ENCODE measurements around the gene RHBG.
"Not testable (repeated sequence)": the region's sequence is repeated elsewhere in the genome, so short reads cannot be mapped to it uniquely, and the experiment has no call there.

The RHBG gene

GRCh38 chr1:156368889-156369684, at the start of gene RHBG:
RHBG (plus strand) TSS chr1:156369211; CDS start chr1:156369250, 39 bp downstream.
- no peak for DNase-seq

- no peak for DNase-seq
These were observed 49.3 kb upstream of the RHBG start for GRCh38 chr1:156319664-156320063.

- DNase-seq = no peak
These were observed 48.5 kb upstream of the RHBG start for GRCh38 chr1:156320560-156320959.

- DNase-seq = not testable (repeated sequence)
These were observed 45.8 kb upstream of the RHBG start for GRCh38 chr1:156323179-156323578.

- DNase-seq = no peak
These were observed 32.8 kb upstream of the RHBG start for GRCh38 chr1:156336242-156336641.

GRCh38 chr1:156337052-156337887, 31.7 kb upstream of the RHBG start:
- no peak for DNase-seq

GRCh38 chr1:156337888-156338179, 31.2 kb upstream of the RHBG start:
- no peak for DNase-seq

- DNase-seq = peak; percentile 99
These were observed 30.6 kb upstream of the RHBG start, which contains the start of the genes CCT3 and TSACC for GRCh38 chr1:156338180-156338976. CCT3 (minus strand) TSS chr1:156338292; CDS start chr1:156338184, 108 bp downstream. TSACC (plus strand) TSS chr1:156338526; CDS start chr1:156339758, 1,232 bp downstream.

GRCh38 chr1:156342166-156342955, 26.6 kb upstream of the RHBG start:
- DNase-seq = no peak

- DNase-seq = no peak
These were observed 24.6 kb upstream of the RHBG start for GRCh38 chr1:156344409-156344808.

- not testable (repeated sequence) for DNase-seq
These were observed 23.0 kb upstream of the RHBG start for GRCh38 chr1:156346035-156346434.

GRCh38 chr1:156346636-156347035, 22.4 kb upstream of the RHBG start:
- DNase-seq = no peak

GRCh38 chr1:156347331-156347730, 21.7 kb upstream of the RHBG start:
- DNase-seq = no peak

- not testable (repeated sequence) for DNase-seq
These were observed 16.5 kb upstream of the RHBG start for GRCh38 chr1:156352481-156352880.

- DNase-seq = no peak
These were observed 12.6 kb upstream of the RHBG start for GRCh38 chr1:156356262-156356874.

GRCh38 chr1:156356875-156357534, 12.0 kb upstream of the RHBG start:
- peak; percentile 61 for DNase-seq

GRCh38 chr1:156357977-156358376, 11.0 kb upstream of the RHBG start:
- no peak for DNase-seq

GRCh38 chr1:156358641-156359040, 10.4 kb upstream of the RHBG start:
- no peak for DNase-seq

- DNase-seq = no peak
These were observed 9.8 kb upstream of the RHBG start for GRCh38 chr1:156359249-156359648.

GRCh38 chr1:156359973-156360372, 9.0 kb upstream of the RHBG start:
- no peak for DNase-seq

GRCh38 chr1:156360534-156360933, 8.5 kb upstream of the RHBG start:
- DNase-seq = no peak

Measured in activated gamma-delta T cell treated with Interleukin-2 at 50 U/mL for 16 hours (primary cell).